GM12801 (cell line): Measurements from ENCODE around the gene SERPINA4.

ENCODE experiments used
- TF ChIP-seq, protein P1 (sequence below): IDR thresholded peaks from one replicate; pipeline ENCODE4 v1.5.1; 2011; ENCODE audit warnings: control low read depth; ENCODE audit not compliant: insufficient read length; ENCODE audit errors: extremely low read depth

Gene SERPINA4

GRCh38 chr14:94560751-94561655 lies at the start of gene SERPINA4:
TSS of gene SERPINA4 (plus strand) at chr14:94561442. CDS start at chr14:94563483, 2,041 bp downstream.
- TF ChIP-seq, protein P1, sequence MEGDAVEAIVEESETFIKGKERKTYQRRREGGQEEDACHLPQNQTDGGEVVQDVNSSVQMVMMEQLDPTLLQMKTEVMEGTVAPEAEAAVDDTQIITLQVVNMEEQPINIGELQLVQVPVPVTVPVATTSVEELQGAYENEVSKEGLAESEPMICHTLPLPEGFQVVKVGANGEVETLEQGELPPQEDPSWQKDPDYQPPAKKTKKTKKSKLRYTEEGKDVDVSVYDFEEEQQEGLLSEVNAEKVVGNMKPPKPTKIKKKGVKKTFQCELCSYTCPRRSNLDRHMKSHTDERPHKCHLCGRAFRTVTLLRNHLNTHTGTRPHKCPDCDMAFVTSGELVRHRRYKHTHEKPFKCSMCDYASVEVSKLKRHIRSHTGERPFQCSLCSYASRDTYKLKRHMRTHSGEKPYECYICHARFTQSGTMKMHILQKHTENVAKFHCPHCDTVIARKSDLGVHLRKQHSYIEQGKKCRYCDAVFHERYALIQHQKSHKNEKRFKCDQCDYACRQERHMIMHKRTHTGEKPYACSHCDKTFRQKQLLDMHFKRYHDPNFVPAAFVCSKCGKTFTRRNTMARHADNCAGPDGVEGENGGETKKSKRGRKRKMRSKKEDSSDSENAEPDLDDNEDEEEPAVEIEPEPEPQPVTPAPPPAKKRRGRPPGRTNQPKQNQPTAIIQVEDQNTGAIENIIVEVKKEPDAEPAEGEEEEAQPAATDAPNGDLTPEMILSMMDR, result no peak

DNA sequence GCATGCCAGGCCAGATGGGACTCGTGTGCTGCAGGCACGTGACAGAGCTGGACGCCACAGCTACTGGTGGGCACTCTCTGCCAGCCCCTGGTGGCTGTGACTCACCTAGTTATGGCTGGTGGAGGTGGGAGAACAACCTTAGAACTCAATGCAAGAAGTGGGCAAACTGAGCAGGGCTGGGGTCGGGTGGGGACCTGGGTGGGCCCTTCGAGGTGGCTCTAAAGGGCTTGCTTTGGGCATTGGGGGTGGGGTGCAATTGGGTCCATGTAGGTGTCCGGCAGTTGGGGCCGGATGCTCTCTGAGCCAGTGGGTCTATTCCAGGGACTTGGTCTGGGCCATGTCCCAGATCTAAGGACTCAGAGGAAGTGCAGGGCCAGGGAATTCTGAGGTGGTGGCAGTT lies 46.9 kb upstream of the SERPINA4 start:
- TF ChIP-seq, protein P1, result no peak

- TF ChIP-seq, protein P1, result no peak
Measured at GRCh38 chr14:94515426-94515825, 45.8 kb upstream of the SERPINA4 start.

- TF ChIP-seq, protein P1, result no peak
Measured at GRCh38 chr14:94515856-94516255, 45.4 kb upstream of the SERPINA4 start.

- TF ChIP-seq, protein P1, result no peak
Measured at GRCh38 chr14:94517248-94517640, 44.0 kb upstream of the SERPINA4 start.

GRCh38 chr14:94517641-94518257 lies 43.5 kb upstream of the SERPINA4 start:
- TF ChIP-seq, protein P1, result no peak

GRCh38 chr14:94521375-94522114 lies 39.7 kb upstream of the SERPINA4 start:
- TF ChIP-seq, protein P1, result no peak
